ENCODE results near the gene PARS2. TPM values are rescaled to one million over a fixed set of nuclear protein-coding genes. Genes with fewer than 3 reads are reported as not detected.

The PARS2 gene
- total RNA-seq, 2 experiments from 2014 or later: not detected

GRCh38 chr1:54798769-54799641 is 34.7 kb upstream of the PARS2 start:
- Mint-ChIP-seq H3K4me1 (ENCODE audit: low read depth) (peaks cover 53% of the 10 kb centered on the region), H3K36me3 (ENCODE audit: low read depth) (peaks cover 31% of the 10 kb centered on the region), H3K27me3 (no peaks in the 10 kb centered on the region), H3K4me3 (peak overlapping the region; percentile 98), H3K27ac (peak overlapping the region; percentile 85), H3K9me3 (no peaks in the 10 kb centered on the region)
- Histone ChIP-seq H3K27me3 (ENCODE audit: control insufficient read depth in 1 of 2, insufficient read depth in 2 of 2, low read length in 2 of 2) (no peaks in the 10 kb centered on the region), H3K9me3 (ENCODE audit: control insufficient read depth in 1 of 2, insufficient read depth in 1 of 2, low read length in 2 of 2) (no peaks in the 10 kb centered on the region), H3K4me3 (ENCODE audit: low read length) (peak overlapping the region; percentile 82), H3K36me3 (ENCODE audit: insufficient read depth, low read length) (peaks cover 17% of the 10 kb centered on the region), H3K4me1 (ENCODE audit: insufficient read depth, low read length) (peaks cover 42% of the 10 kb centered on the region), H3K27ac (ENCODE audit: low read depth in 1 of 2, low read length in 2 of 2) (peak overlapping the region in 1 of 2 donors; percentile 7)
- POLR2A ChIA-PET: interaction anchor here (3.3 kb wide), 1 partner anchor 35 kb away, joined by 16 read pairs; the partner anchor contains the start of gene PARS2
- TF ChIP-seq CTCF (IDR thresholded peaks at IDR 0.05): no peak
- DNase-seq (peak in 4 of 14 experiments; percentile 6 to 40 (median 26)), ATAC-seq (ENCODE audit: poor library complexity) (no peak)
- CTCF ChIA-PET: no interaction called here
- intact Hi-C loops (cut with DNase I, micrococcal nuclease): loop anchor here in 1 of 2 experiments (2.0 kb wide), 1 partner anchor 32 kb away; no protein-coding TSS in a partner anchor

GRCh38 chr1:54798206-54798605 is 33.9 kb upstream of the PARS2 start:
- Histone ChIP-seq H3K9me3 (ENCODE audit: control insufficient read depth in 1 of 2, insufficient read depth in 1 of 2, low read length in 2 of 2) (no peaks in the 10 kb centered on the region), H3K4me3 (ENCODE audit: low read length) (no peak overlapping the region), H3K4me1 (ENCODE audit: insufficient read depth, low read length) (peaks cover 38% of the 10 kb centered on the region), H3K27ac (ENCODE audit: low read depth in 1 of 2, low read length in 2 of 2) (peak overlapping the region in 1 of 2 donors; percentile 36), H3K27me3 (ENCODE audit: control insufficient read depth in 1 of 2, insufficient read depth in 2 of 2, low read length in 2 of 2) (no peaks in the 10 kb centered on the region), H3K36me3 (ENCODE audit: insufficient read depth, low read length) (peaks cover 25% of the 10 kb centered on the region)
- ATAC-seq (ENCODE audit: poor library complexity) (no peak), DNase-seq (no peak)
- H3K4me1 Mint-ChIP-seq (ENCODE audit: low read depth): peaks cover 48% of the 10 kb centered on the region
- ChIA-PET CTCF (no interaction called here), POLR2A (no interaction called here)
- intact Hi-C loops (cut with DNase I, micrococcal nuclease): loop anchor here in 1 of 2 experiments (2.0 kb wide), 1 partner anchor 31 kb away; no protein-coding TSS in a partner anchor
- TF ChIP-seq CTCF (IDR thresholded peaks at IDR 0.05): no peak
- no peak overlapping the region for H3K27ac Mint-ChIP-seq
- H3K27me3 Mint-ChIP-seq: no peaks in the 10 kb centered on the region
- H3K9me3 Mint-ChIP-seq: no peaks in the 10 kb centered on the region
- H3K4me3 Mint-ChIP-seq: peak overlapping the region; percentile 98
- peaks cover 39% of the 10 kb centered on the region for H3K36me3 Mint-ChIP-seq (ENCODE audit: low read depth)

GRCh38 chr1:54796902-54797301 is 32.6 kb upstream of the PARS2 start:
- Mint-ChIP-seq H3K9me3 (no peaks in the 10 kb centered on the region), H3K27me3 (no peaks in the 10 kb centered on the region), H3K4me3 (peak overlapping the region; percentile 57), H3K27ac (peak overlapping the region; percentile 61), H3K36me3 (ENCODE audit: low read depth) (peaks cover 50% of the 10 kb centered on the region), H3K4me1 (ENCODE audit: low read depth) (peaks cover 41% of the 10 kb centered on the region)
- intact Hi-C loops (cut with DNase I, micrococcal nuclease): no loop called here
- DNase-seq: no peak
- no peak for ATAC-seq (ENCODE audit: poor library complexity)
- Histone ChIP-seq H3K4me1 (ENCODE audit: insufficient read depth, low read length) (peaks cover 36% of the 10 kb centered on the region), H3K36me3 (ENCODE audit: insufficient read depth, low read length) (peaks cover 32% of the 10 kb centered on the region), H3K27ac (ENCODE audit: low read depth in 1 of 2, low read length in 2 of 2) (no peak overlapping the region), H3K9me3 (ENCODE audit: control insufficient read depth in 1 of 2, insufficient read depth in 1 of 2, low read length in 2 of 2) (peaks cover 4 to 10% of the 10 kb centered on the region in 2 experiments), H3K4me3 (ENCODE audit: low read length) (no peak overlapping the region), H3K27me3 (ENCODE audit: control insufficient read depth in 1 of 2, insufficient read depth in 2 of 2, low read length in 2 of 2) (no peaks in the 10 kb centered on the region)
- ChIA-PET CTCF (no interaction called here), POLR2A (no interaction called here)
- no peak for TF ChIP-seq CTCF (IDR thresholded peaks at IDR 0.05)

All from CD4-positive, alpha-beta T cell (primary cell).